Choroid plexus epithelial cell (primary cell): ENCODE data around the gene SHROOM4.

Experiments
- DNase-seq: peaks from one replicate; pipeline ENCODE4 v3.0.0-alpha.2; 2010; ENCODE audit warnings: low read depth
- H3K4me3 ChIP-seq: 2 replicates; pipeline ENCODE4 v1.5.1; 2011; ENCODE audit warnings: low read depth, mild to moderate bottlenecking, control low read depth, low read length, moderate library complexity
- CTCF ChIP-seq: conservative IDR thresholded peaks from 2 replicates; pipeline ENCODE4 v1.5.1; 2011; ENCODE audit warnings: low read depth, mild to moderate bottlenecking, control low read depth, inconsistent platforms, low read length, moderate library complexity

Gene SHROOM4

DNA sequence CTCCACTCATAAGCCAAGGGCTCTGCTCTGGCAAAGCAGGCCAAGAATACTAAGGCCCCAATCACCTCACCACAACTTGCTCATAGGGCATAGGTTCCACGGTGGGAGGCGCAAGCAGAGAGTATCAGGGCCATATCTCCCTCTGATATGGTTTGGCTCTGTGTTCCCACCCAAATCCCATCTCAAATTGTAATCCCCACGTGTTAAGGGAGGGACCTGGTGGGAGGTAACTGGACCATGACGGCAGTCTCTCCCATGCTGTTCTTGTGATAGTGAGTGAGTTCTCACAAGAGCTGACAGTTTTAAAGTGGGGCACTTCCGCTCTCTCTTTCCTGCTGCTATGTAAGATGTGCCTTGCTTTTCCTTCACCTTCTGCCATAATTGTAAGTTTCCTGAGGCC is 88.7 kb downstream of the SHROOM4 start:
- H3K4me3 ChIP-seq, result no peak overlapping the region
- TF ChIP-seq CTCF, result no peak
- no peak for DNase-seq

- no peak overlapping the region for H3K4me3 ChIP-seq
- peak; percentile 22 for DNase-seq
- TF ChIP-seq CTCF, result no peak
Measured at GRCh38 chrX:50723006-50723405, 91.0 kb downstream of the SHROOM4 start.

- DNase-seq, result no peak
- no peak overlapping the region for H3K4me3 ChIP-seq
- no peak for TF ChIP-seq CTCF
Measured at GRCh38 chrX:50721764-50722521, 92.1 kb downstream of the SHROOM4 start.

- H3K4me3 ChIP-seq, result no peak overlapping the region
- DNase-seq, result no peak
- no peak for TF ChIP-seq CTCF
Measured at GRCh38 chrX:50719614-50720013, 94.4 kb downstream of the SHROOM4 start.

DNA sequence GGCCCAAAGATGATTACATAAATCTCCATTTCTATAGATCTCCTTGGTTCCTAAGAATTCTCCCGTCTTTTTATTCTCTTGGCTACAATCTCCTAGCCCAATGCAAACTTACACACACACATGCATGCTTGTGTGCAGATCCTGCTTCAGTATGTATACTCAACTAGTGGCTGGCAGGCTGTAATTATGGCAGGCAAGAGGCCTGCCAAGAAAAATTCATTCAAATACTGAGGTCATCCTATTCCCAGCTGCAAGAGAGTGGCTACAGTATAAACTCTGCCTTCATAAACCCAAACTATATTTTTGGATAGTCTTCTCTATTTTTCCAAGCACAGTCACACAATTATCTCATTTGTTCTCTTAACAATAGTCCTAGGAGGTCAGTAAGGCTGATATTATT is 95.2 kb downstream of the SHROOM4 start:
- peak; percentile 21 for DNase-seq
- H3K4me3 ChIP-seq, result no peak overlapping the region
- TF ChIP-seq CTCF, result no peak

- TF ChIP-seq CTCF, result no peak
- no peak overlapping the region for H3K4me3 ChIP-seq
- no peak for DNase-seq
Measured at GRCh38 chrX:50716706-50717105, 97.3 kb downstream of the SHROOM4 start.

- no peak overlapping the region for H3K4me3 ChIP-seq
- DNase-seq, result no peak
- TF ChIP-seq CTCF, result no peak
Measured at GRCh38 chrX:50712777-50713176, 101.2 kb downstream of the SHROOM4 start.
